ENCODE results near the gene SALL2.

Gene SALL2

DNA sequence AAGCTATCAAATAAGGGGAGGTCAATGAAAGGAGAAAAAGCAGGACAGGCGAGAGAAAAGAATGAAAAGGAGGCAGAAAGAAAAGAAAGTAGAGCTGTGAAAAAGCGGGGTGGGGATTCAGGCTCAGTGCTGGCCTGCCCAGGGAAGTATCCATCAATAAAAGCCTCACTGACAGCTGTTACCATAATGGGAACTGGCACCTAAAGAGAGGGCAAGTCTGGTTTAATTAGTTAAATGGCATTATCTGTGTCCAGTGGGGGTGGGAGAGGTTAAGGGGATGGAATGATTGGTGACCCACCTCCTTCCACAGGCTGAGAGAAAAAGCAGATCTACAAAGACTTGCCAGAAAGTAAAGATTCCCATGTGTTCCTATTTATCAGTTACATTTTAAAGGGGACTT is 7.4 kb downstream of the SALL2 start:
- DNase-seq (ENCODE audit: insufficient read length, low spot score) (no peak), FAIRE-seq (no peak)
- TF ChIP-seq CTCF (IDR thresholded peaks at IDR 0.05; ENCODE audit: insufficient read depth, missing control alignments): no peak

- FAIRE-seq (no peak), DNase-seq (ENCODE audit: insufficient read length, low spot score) (no peak)
- no peak for TF ChIP-seq CTCF (IDR thresholded peaks at IDR 0.05; ENCODE audit: insufficient read depth, missing control alignments)
Observed at GRCh38 chr14:21514341-21514740, 11.8 kb downstream of the SALL2 start.

DNA sequence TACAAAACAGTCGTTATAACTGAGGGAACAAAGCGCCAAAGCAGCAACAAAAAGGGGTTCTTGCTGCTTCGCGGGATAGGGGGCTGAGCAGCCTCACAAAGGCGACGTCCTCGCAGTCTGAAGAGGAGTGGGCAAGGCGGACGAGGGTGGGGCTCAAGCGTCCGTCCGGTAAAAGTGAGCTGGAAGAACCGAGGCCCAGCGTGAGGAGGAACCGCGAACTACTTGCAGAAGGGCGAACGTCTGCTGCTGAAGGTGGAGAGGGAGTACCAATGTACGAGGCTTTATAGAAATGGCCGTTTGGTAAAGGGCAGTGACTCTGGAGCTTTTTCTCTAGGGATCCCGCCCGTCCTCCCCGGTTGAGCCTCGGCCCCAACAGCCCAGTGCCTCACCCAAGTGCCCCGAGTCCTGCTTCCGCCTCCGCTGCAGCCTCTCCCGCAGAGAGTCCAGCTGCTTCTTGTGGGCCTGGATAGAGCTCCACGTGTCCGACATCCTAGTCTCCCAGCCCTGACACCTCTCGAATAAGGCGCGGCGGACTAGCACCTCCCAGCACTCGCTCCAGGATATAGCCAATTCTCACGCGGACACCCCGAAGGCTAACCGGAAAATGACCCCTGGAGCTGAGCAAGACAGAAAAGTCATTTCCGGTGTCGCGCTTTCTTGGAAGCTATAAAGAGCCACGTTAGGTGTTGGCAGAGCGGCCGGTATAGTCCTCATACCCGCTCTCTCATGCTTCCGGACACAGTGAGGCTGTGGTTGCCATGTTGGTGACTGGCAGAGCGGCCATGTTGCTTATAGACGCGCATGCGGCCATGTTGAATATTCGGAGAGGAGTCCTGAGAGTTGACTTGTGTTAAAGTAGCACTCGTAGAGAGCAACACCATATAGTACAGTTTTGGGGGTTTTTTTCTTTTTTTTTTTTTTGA is 15.2 kb downstream of the SALL2 start, which contains the start of gene METTL3:
Gene METTL3, minus strand, starts transcription at position 606 of the 923 bp plus-strand sequence. Its CDS starts 117 bp downstream, at position 489.
- DNase-seq (ENCODE audit: insufficient read length, low spot score) (peak; percentile 71), FAIRE-seq (no peak)
- no peak for TF ChIP-seq CTCF (IDR thresholded peaks at IDR 0.05; ENCODE audit: insufficient read depth, missing control alignments)

DNA sequence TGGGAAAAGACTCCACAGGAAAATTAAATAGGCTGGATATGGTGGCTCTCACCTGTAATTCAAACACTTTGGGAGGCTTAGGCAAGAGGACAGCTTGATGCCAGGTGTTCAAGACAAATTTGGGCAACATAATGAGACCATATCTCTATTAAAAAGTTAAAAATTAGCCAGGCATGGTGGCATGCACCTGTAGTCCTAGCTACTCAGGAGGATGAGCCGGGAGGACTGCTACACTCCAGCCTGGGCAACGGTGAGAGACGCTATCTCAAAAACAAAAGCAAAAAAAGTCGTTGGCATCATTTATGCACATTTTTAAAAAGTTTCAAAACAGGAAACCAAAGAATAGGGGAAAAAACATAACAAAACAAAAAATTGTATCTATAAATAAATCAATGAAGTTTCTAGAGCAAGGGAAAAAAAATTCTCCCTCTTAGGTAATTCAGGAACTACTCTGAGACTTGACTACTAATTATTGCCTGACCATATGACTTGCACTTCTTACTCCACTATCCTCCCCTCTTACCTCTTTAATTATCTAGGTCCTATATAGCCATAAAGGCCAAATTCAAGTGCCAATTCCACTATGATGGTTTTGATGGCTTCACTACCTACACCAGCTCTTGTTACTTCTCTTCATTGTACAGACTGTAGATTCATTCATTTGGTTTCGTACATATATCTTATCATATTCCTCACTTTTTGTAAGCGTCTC is 16.6 kb downstream of the SALL2 start:
- FAIRE-seq: no peak
- no peak for DNase-seq (ENCODE audit: insufficient read length, low spot score)
- no peak for TF ChIP-seq CTCF (IDR thresholded peaks at IDR 0.05; ENCODE audit: insufficient read depth, missing control alignments)

GRCh38 chr14:21506557-21506956 is 19.6 kb downstream of the SALL2 start:
- TF ChIP-seq CTCF (IDR thresholded peaks at IDR 0.05; ENCODE audit: insufficient read depth, missing control alignments): no peak
- no peak for FAIRE-seq

GRCh38 chr14:21505012-21505553 is 21.1 kb downstream of the SALL2 start:
- FAIRE-seq (no peak), DNase-seq (ENCODE audit: insufficient read length, low spot score) (no peak)
- TF ChIP-seq CTCF (IDR thresholded peaks at IDR 0.05; ENCODE audit: insufficient read depth, missing control alignments): no peak

More at GRCh38 chr14:21506557-21506956, 19.6 kb downstream of the SALL2 start:
- DNase-seq (ENCODE audit: insufficient read length, low spot score): no peak

Measured in D721Med (cell line).